K562 (cell line): Measurements from ENCODE around the gene CCR7. TPM values are rescaled to one million over a fixed set of nuclear protein-coding genes. Genes with fewer than 3 reads are reported as not detected.
A peak's percentile ranks its signal among the peaks of the same experiment; 100 is the strongest.

Experiments
- CBX2 ChIP-seq: fragments of 200-600 bp; sonication (generic); IDR thresholded peaks from one replicate; pipeline ENCODE4 v1.6.1; 2012; ENCODE audit warnings: mild to moderate bottlenecking, low read length, inconsistent platforms; ENCODE audit not compliant: insufficient read depth, poor library complexity, severe bottlenecking
- CC2D1A ChIP-seq: fragments of 450-650 bp; IDR thresholded peaks from 2 replicates; pipeline ENCODE4 v1.6.1; 2017; ENCODE audit warnings: mild to moderate bottlenecking
- CEBPB ChIP-seq: fragments of 450-650 bp; IDR thresholded peaks from 2 replicates; pipeline ENCODE4 v1.6.1; 2016; ENCODE audit warnings: missing genetic modification characterization, missing compliant biosample characterization
- CHD4 ChIP-seq: fragments of 200-600 bp; sonication (generic); IDR thresholded peaks from 3 replicates; pipeline ENCODE4 v1.6.1; 2012; ENCODE audit warnings: low read depth, mild to moderate bottlenecking, mixed read lengths, low read length, inconsistent platforms; ENCODE audit not compliant: insufficient read depth, insufficient replicate concordance, poor library complexity, severe bottlenecking
- HDAC2 ChIP-seq: fragments of 450-650 bp; IDR thresholded peaks from 2 replicates; pipeline ENCODE4 v1.6.1; 2016; ENCODE audit warnings: mild to moderate bottlenecking
- HNRNPH1 ChIP-seq: fragments of 200-400 bp; formaldehyde crosslinking; optimal IDR thresholded peaks from 2 replicates; pipeline ENCODE3; 2017; ENCODE audit warnings: low read depth, mild to moderate bottlenecking, low read length, moderate library complexity
- KDM1A ChIP-seq, 2 experiments: fragments of 450-650 bp; IDR thresholded peaks; 2 replicates each; pipeline ENCODE4 v1.6.1; 2016; ENCODE audit warnings: mild to moderate bottlenecking in 2 of 2
- MNT ChIP-seq, 2 experiments: fragments of 450-650 bp; conservative IDR thresholded peaks; 2 replicates each; pipeline ENCODE4 v1.6.1; 2017; ENCODE audit warnings: mild to moderate bottlenecking in 2 of 2, moderate library complexity in 2 of 2
- MYC ChIP-seq, 2 experiments: fragments of 250-450 bp in 1 of 2; sonication (Bioruptor Pico) in 1 of 2; IDR thresholded peaks; 2 replicates each; pipeline versions ENCODE4 v1.5.1 to v1.6.1; 2012 to 2021; ENCODE audit warnings: low read depth in 2 of 2, borderline replicate concordance in 1 of 2, improper control_type of control experiment in 1 of 2, low read length in 1 of 2, mild to moderate bottlenecking in 1 of 2, moderate library complexity in 1 of 2
- PHF21A ChIP-seq: fragments of 450-650 bp; IDR thresholded peaks from 2 replicates; pipeline ENCODE4 v1.6.1; 2017; ENCODE audit warnings: low read depth, borderline replicate concordance
- POLR2A ChIP-seq: fragments of 450-650 bp; conservative IDR thresholded peaks from 2 replicates; pipeline ENCODE4 v1.6.1; 2016
- RBM25 ChIP-seq: fragments of 200-400 bp; formaldehyde crosslinking; IDR thresholded peaks from 2 replicates; pipeline ENCODE4 v1.6.1; 2018; ENCODE audit warnings: low read length, low read depth, moderate library complexity; ENCODE audit not compliant: severe bottlenecking
- SMARCA5 ChIP-seq: fragments of 450-650 bp; IDR thresholded peaks from 2 replicates; pipeline ENCODE4 v1.6.1; 2016
- ZC3H11A ChIP-seq: IDR thresholded peaks from 2 replicates; pipeline ENCODE4 v1.6.1; 2012; ENCODE audit warnings: low read depth, low read length, improper control_type of control experiment
- ZNF197 ChIP-seq: fragments of 200-800 bp; sonication (Bioruptor generic); IDR thresholded peaks from 2 replicates; pipeline ENCODE4 v1.6.1; 2016; ENCODE audit warnings: low read depth, missing genetic modification characterization, missing compliant biosample characterization
- ZNF583 ChIP-seq: fragments of 250-450 bp; sonication (Bioruptor Pico); IDR thresholded peaks from 2 replicates; pipeline ENCODE4 v1.4.0; 2020
- polyA plus RNA-seq, 8 experiments: library from polyadenylated mRNA; depleted of rRNA in 4 of 8; stranded (reverse) in 5 of 8; unstranded in 3 of 8; fragments of >200 nt; fragmentation: Nextera tagmentation in 2 of 8; fragmentation: Illumina TruSeq in 1 of 8; extraction: Ambion mirVana in 2 of 8; extraction: Trizol in 1 of 8; gene quantifications; 2 replicates each; pipeline versions ENCODE4 v1.2.1 to v1.2.3, GENCODE V29; 2011 to 2014; ENCODE audit warnings: inconsistent platforms in 1 of 8, missing spikeins in 1 of 8
- total RNA-seq, 7 experiments: library from RNA; depleted of rRNA in 6 of 7; stranded (reverse); fragments of >200 nt in 6 of 7; fragmentation: Illumina TruSeq in 2 of 7; extraction: Trizol in 2 of 7; gene quantifications; 2 replicates each; pipeline versions ENCODE4 v1.2.1 to v1.2.3, GENCODE V29; 2011 to 2021; ENCODE audit warnings: low replicate concordance in 1 of 7

Gene CCR7
- total and polyA plus RNA-seq, 9 of the 15 experiments (the other 6 are each of a cell fraction or from before 2014, with no cell fraction given) = 0.14 to 1.4 (median 0.56) TPM

GRCh38 chr17:40551091-40551878 is 14.0 kb downstream of the CCR7 start (continued):
- TF ChIP-seq ZNF197 (CRISPR knock-in tag) (no peak), PHF21A (no peak), ZC3H11A (no peak), CEBPB (tag) (peak; percentile 48; the same call in 1 of the 2 replicates), MNT (conservative IDR thresholded peaks at IDR 0.05) (no peak), HDAC2 (peak; percentile 62; the same call in 1 of the 2 replicates), HNRNPH1 (no peak), SMARCA5 (peak; percentile 65; the same call in 1 of the 2 replicates), ZNF583 (no peak), MYC (IDR thresholded peaks at IDR 0.05; ENCODE audit: low read depth, low read length) (no peak), MYC (CRISPR knock-in tag; IDR thresholded peaks at IDR 0.05; ENCODE audit: borderline replicate concordance, low read depth) (no peak), POLR2A (no peak), CHD4 (peak; percentile 78), KDM1A (IDR thresholded peaks at IDR 0.05) (peak; percentile 67 to 76), CC2D1A (no peak), CBX2 (no peak), RBM25 (peak; percentile 89)
